ENCODE measurements around the gene HOXA9.

Gene HOXA9

GRCh38 chr7:27164367-27165088, 809 bp downstream of the HOXA9 start:
- no peak for DNase-seq (ENCODE audit: low read depth)

GRCh38 chr7:27164045-27164366, 1.3 kb downstream of the HOXA9 start:
- no peak for DNase-seq (ENCODE audit: low read depth)

- no peak for DNase-seq (ENCODE audit: low read depth)
Measured at GRCh38 chr7:27163288-27164044, 1.9 kb downstream of the HOXA9 start.

GRCh38 chr7:27162561-27163287, 2.6 kb downstream of the HOXA9 start:
- DNase-seq (ENCODE audit: low read depth) = no peak

GRCh38 chr7:27161721-27162560, 3.4 kb downstream of the HOXA9 start:
- no peak for DNase-seq (ENCODE audit: low read depth)

GRCh38 chr7:27161214-27161720, 4.1 kb downstream of the HOXA9 start:
- DNase-seq (ENCODE audit: low read depth) = no peak

- no peak for DNase-seq (ENCODE audit: low read depth)
Measured at GRCh38 chr7:27160546-27161213, 4.7 kb downstream of the HOXA9 start.

GRCh38 chr7:27160145-27160545, 5.2 kb downstream of the HOXA9 start:
- DNase-seq (ENCODE audit: low read depth) = no peak

GRCh38 chr7:27159266-27160144, 5.8 kb downstream of the HOXA9 start:
- DNase-seq (ENCODE audit: low read depth) = no peak

GRCh38 chr7:27158436-27159265, 6.7 kb downstream of the HOXA9 start:
- DNase-seq (ENCODE audit: low read depth) = no peak

- no peak for DNase-seq (ENCODE audit: low read depth)
Measured at GRCh38 chr7:27157702-27158431, 7.5 kb downstream of the HOXA9 start.

- DNase-seq (ENCODE audit: low read depth) = no peak
Measured at GRCh38 chr7:27156916-27157701, 8.2 kb downstream of the HOXA9 start.

- DNase-seq (ENCODE audit: low read depth) = peak; percentile 64
Measured at GRCh38 chr7:27156508-27156898, 8.8 kb downstream of the HOXA9 start, which contains the start of gene HOXA7. Gene HOXA7, minus strand, starts transcription at chr7:27156675. Its CDS starts 130 bp downstream, at chr7:27156545.

GRCh38 chr7:27155816-27156507, 9.4 kb downstream of the HOXA9 start:
- no peak for DNase-seq (ENCODE audit: low read depth)

- DNase-seq (ENCODE audit: low read depth) = no peak
Measured at GRCh38 chr7:27154901-27155815, 10.2 kb downstream of the HOXA9 start.

- no peak for DNase-seq (ENCODE audit: low read depth)
Measured at GRCh38 chr7:27154369-27154768, 11.0 kb downstream of the HOXA9 start.
